GM23338 (cell line): ENCODE measurements around the gene HMCN2. TPM values are rescaled to one million over a fixed set of nuclear protein-coding genes. Genes with fewer than 3 reads are reported as not detected.

Source experiments
- ATAC-seq: fragments of 200-7000 bp; cut with Tn5 transposase; 3 replicates; pipeline ENCODE4 v1.9.1; 2020
- DNase-seq: peaks from one replicate; pipeline ENCODE4 v3.0.0-alpha.2; 2015; ENCODE audit warnings: low spot score
- H2AFZ ChIP-seq: fragments of 200-600 bp; sonication (generic); 2 replicates; pipeline ENCODE4 v1.8.0; 2016; ENCODE audit warnings: antibody characterized with exemption, mild to moderate bottlenecking, moderate library complexity
- H3F3A ChIP-seq: fragments of 200-600 bp; sonication (generic); replicated peaks from 2 replicates; pipeline ENCODE4 v1.8.0; 2017; ENCODE audit warnings: antibody characterized with exemption, mixed run types, low read depth
- H3K27ac ChIP-seq: fragments of 200-600 bp; sonication (generic); 2 replicates; pipeline ENCODE4 v1.6.1; 2016; ENCODE audit warnings: low read depth
- H3K27me3 ChIP-seq: fragments of 200-600 bp; sonication (generic); 2 replicates; pipeline ENCODE4 v1.8.0; 2016; ENCODE audit warnings: mild to moderate bottlenecking, mixed run types, moderate library complexity; ENCODE audit not compliant: insufficient read depth
- H3K36me3 ChIP-seq: fragments of 200-600 bp; sonication (generic); 2 replicates; pipeline ENCODE4 v1.8.0; 2016; ENCODE audit warnings: mild to moderate bottlenecking; ENCODE audit not compliant: insufficient read depth
- H3K4me1 ChIP-seq: fragments of 200-600 bp; sonication (generic); 2 replicates; pipeline ENCODE4 v1.8.0; 2016; ENCODE audit warnings: mild to moderate bottlenecking, moderate library complexity; ENCODE audit not compliant: insufficient read depth
- H3K4me2 ChIP-seq: fragments of 200-600 bp; sonication (generic); 2 replicates; pipeline ENCODE4 v1.7.1; 2017; ENCODE audit warnings: mixed run types
- H3K4me3 ChIP-seq: fragments of 200-600 bp; sonication (generic); 2 replicates; pipeline ENCODE4 v1.6.1; 2016; ENCODE audit warnings: mixed run types
- H3K79me2 ChIP-seq: fragments of 200-600 bp; sonication (generic); replicated peaks from 2 replicates; pipeline ENCODE4 v1.8.0; 2017; ENCODE audit warnings: mild to moderate bottlenecking; ENCODE audit not compliant: insufficient read depth
- H3K9me2 ChIP-seq: fragments of 200-600 bp; sonication (generic); 2 replicates; pipeline ENCODE4 v1.8.0; 2017; ENCODE audit not compliant: insufficient read depth
- H4K20me1 ChIP-seq: fragments of 200-600 bp; sonication (generic); replicated peaks from 2 replicates; pipeline ENCODE4 v1.8.0; 2017; ENCODE audit warnings: mild to moderate bottlenecking; ENCODE audit not compliant: insufficient read depth
- H3K27ac Mint-ChIP-seq: 2 replicates; pipeline ENCODE4 v1.8.0; 2020; ENCODE audit warnings: inconsistent platforms, mild to moderate bottlenecking, moderate library complexity, mixed read lengths
- H3K27me3 Mint-ChIP-seq: 3 replicates; pipeline ENCODE4 v1.8.0; 2022; ENCODE audit warnings: low read depth, mild to moderate bottlenecking, moderate library complexity, mixed read lengths, inconsistent platforms; ENCODE audit not compliant: insufficient read depth, poor library complexity
- H3K36me3 Mint-ChIP-seq: 3 replicates; pipeline ENCODE4 v1.8.0; 2021; ENCODE audit warnings: low read depth, mild to moderate bottlenecking, inconsistent platforms, moderate library complexity, mixed read lengths
- H3K4me1 Mint-ChIP-seq: 3 replicates; pipeline ENCODE4 v1.8.0; 2020; ENCODE audit warnings: mild to moderate bottlenecking, inconsistent platforms, mixed read lengths
- H3K4me3 Mint-ChIP-seq: 3 replicates; pipeline ENCODE4 v1.8.0; 2021; ENCODE audit warnings: moderate library complexity, mild to moderate bottlenecking, inconsistent platforms, mixed read lengths
- H3K9me3 Mint-ChIP-seq: 3 replicates; pipeline ENCODE4 v1.8.0; 2020; ENCODE audit warnings: moderate library complexity, mild to moderate bottlenecking, inconsistent platforms, mixed read lengths
- CREB1 ChIP-seq: fragments of 250-450 bp; sonication (Bioruptor Pico); IDR thresholded peaks from 2 replicates; pipeline ENCODE4 v1.5.0; 2020; ENCODE audit warnings: low read depth, mild to moderate bottlenecking, moderate library complexity
- CTCF ChIP-seq, 2 experiments: fragments of 200-600 bp in 1 of 2; sonication (generic) in 1 of 2; conservative IDR thresholded peaks; 2 replicates each; pipeline versions ENCODE4 v1.5.1 to v1.6.1; 2016 to 2017; ENCODE audit warnings: antibody characterized with exemption in 2 of 2, low read depth in 2 of 2, mild to moderate bottlenecking in 2 of 2, moderate library complexity in 1 of 2
- ETS1 ChIP-seq: IDR thresholded peaks from 2 replicates; pipeline ENCODE4 v1.6.1; 2016; ENCODE audit warnings: antibody characterized with exemption
- EZH2 ChIP-seq: fragments of 200-600 bp; sonication (generic); IDR thresholded peaks from one replicate; pipeline ENCODE4 v1.8.0; 2017; ENCODE audit warnings: antibody characterized with exemption, mild to moderate bottlenecking, low read depth; ENCODE audit not compliant: unreplicated experiment
- EZH2phosphoT487 ChIP-seq: fragments of 200-600 bp; sonication (generic); IDR thresholded peaks from one replicate; pipeline ENCODE4 v1.8.1; 2018; ENCODE audit warnings: antibody characterized with exemption; ENCODE audit not compliant: unreplicated experiment
- JUNB ChIP-seq: IDR thresholded peaks from one replicate; pipeline ENCODE4 v1.6.1; 2016; ENCODE audit warnings: antibody characterized with exemption; ENCODE audit not compliant: unreplicated experiment
- POLR2AphosphoS5 ChIP-seq: IDR thresholded peaks from 2 replicates; pipeline ENCODE4 v1.6.1; 2016; ENCODE audit warnings: antibody characterized with exemption, low read depth
- REST ChIP-seq: IDR thresholded peaks from one replicate; pipeline ENCODE4 v1.6.1; 2018; ENCODE audit warnings: antibody characterized with exemption; ENCODE audit not compliant: unreplicated experiment
- STAT1 ChIP-seq: IDR thresholded peaks from one replicate; pipeline ENCODE4 v1.6.1; 2016; ENCODE audit warnings: antibody characterized with exemption; ENCODE audit not compliant: unreplicated experiment
- ZNF114 ChIP-seq: fragments of 250-450 bp; sonication (Bioruptor Pico); IDR thresholded peaks from 2 replicates; pipeline ENCODE4 v1.5.0; 2020; ENCODE audit warnings: mild to moderate bottlenecking, moderate library complexity
- polyA plus RNA-seq: library from polyadenylated mRNA; unstranded; fragments of >200 nt; fragmentation: Nextera tagmentation; extraction: Ambion mirVana; gene quantifications from 2 replicates; pipeline ENCODE4 v1.2.1, GENCODE V29; 2016
- total RNA-seq: library from RNA; depleted of rRNA; stranded (reverse); fragments of >200 nt; shearing (Covaris generic); gene quantifications from 2 replicates; pipeline ENCODE4 v1.2.3, GENCODE V29; 2014

The HMCN2 gene
- total and polyA plus RNA-seq, 2 experiments from 2014 or later, result 1.3 to 4.7 TPM

- peaks cover 11% of the 10 kb centered on the region for H3K27me3 Mint-ChIP-seq
- Histone ChIP-seq H3K27ac (no peak overlapping the region), H3K4me2 (no peak overlapping the region), H3F3A (no peaks in the 10 kb centered on the region), H3K79me2 (no peaks in the 10 kb centered on the region), H3K4me1 (no peaks in the 10 kb centered on the region), H4K20me1 (no peaks in the 10 kb centered on the region), H3K27me3 (no peaks in the 10 kb centered on the region), H3K4me3 (no peak overlapping the region), H3K9me2 (no peaks in the 10 kb centered on the region), H3K36me3 (no peaks in the 10 kb centered on the region), H2AFZ (no peak overlapping the region)
- ATAC-seq (peak; percentile 89), DNase-seq (peak; percentile 75)
- TF ChIP-seq ETS1 (no peak), CTCF (conservative IDR thresholded peaks at IDR 0.05; ENCODE audit: low read depth in 2 of 2) (peak; percentile 51 to 75)
- H3K9me3 Mint-ChIP-seq, result no peaks in the 10 kb centered on the region; the same call in 2 of the 3 replicates
- H3K27ac Mint-ChIP-seq, result no peak overlapping the region
- peaks cover 22% of the 10 kb centered on the region for H3K4me1 Mint-ChIP-seq
- H3K4me3 Mint-ChIP-seq, result no peak overlapping the region; the same call in 2 of the 3 replicates
- H3K36me3 Mint-ChIP-seq, result peaks cover under 1% of the 10 kb centered on the region; the same call in 2 of the 3 replicates
Observed at GRCh38 chr9:130320723-130321481, 55.3 kb downstream of the HMCN2 start.

GRCh38 chr9:130321539-130321938 lies 56.0 kb downstream of the HMCN2 start:
- Histone ChIP-seq H3K27me3 (no peaks in the 10 kb centered on the region), H3K79me2 (no peaks in the 10 kb centered on the region), H3K27ac (no peak overlapping the region), H3K36me3 (no peaks in the 10 kb centered on the region), H3K4me1 (no peaks in the 10 kb centered on the region), H4K20me1 (no peaks in the 10 kb centered on the region), H3K9me2 (no peaks in the 10 kb centered on the region), H3K4me3 (no peak overlapping the region), H3K4me2 (no peak overlapping the region), H2AFZ (no peak overlapping the region), H3F3A (no peaks in the 10 kb centered on the region)
- H3K4me1 Mint-ChIP-seq, result peaks cover 21% of the 10 kb centered on the region
- H3K36me3 Mint-ChIP-seq, result peaks cover 3% of the 10 kb centered on the region; the same call in 2 of the 3 replicates
- ATAC-seq, result peak; percentile 23
- H3K4me3 Mint-ChIP-seq, result no peak overlapping the region
- H3K9me3 Mint-ChIP-seq, result no peaks in the 10 kb centered on the region; the same call in 2 of the 3 replicates
- peaks cover 14% of the 10 kb centered on the region for H3K27me3 Mint-ChIP-seq
- no peak for DNase-seq
- H3K27ac Mint-ChIP-seq, result no peak overlapping the region
- TF ChIP-seq CTCF (conservative IDR thresholded peaks at IDR 0.05; ENCODE audit: low read depth in 2 of 2) (no peak), EZH2phosphoT487 (no peak), EZH2 (no peak), CREB1 (no peak), STAT1 (no peak), POLR2AphosphoS5 (no peak), ZNF114 (CRISPR knock-in tag) (no peak), JUNB (no peak), REST (no peak)
